K562 (cell line): ENCODE results near the gene SLC17A9. TPM values are rescaled to one million over a fixed set of nuclear protein-coding genes. Genes with fewer than 3 reads are reported as not detected.

Experiments
- ATF7 ChIP-seq: fragments of 450-650 bp; IDR thresholded peaks from 2 replicates; pipeline ENCODE4 v1.7.1; 2014; ENCODE audit warnings: mild to moderate bottlenecking, moderate library complexity
- BCOR ChIP-seq: fragments of 450-650 bp; IDR thresholded peaks from 2 replicates; pipeline ENCODE4 v1.6.1; 2016
- CBX3 ChIP-seq, 2 experiments: IDR thresholded peaks; 1 replicate in 1 of 2; 2 replicates in 1 of 2; pipeline ENCODE4 v1.6.1; 2012; ENCODE audit warnings: inconsistent platforms in 2 of 2, low read length in 2 of 2, borderline replicate concordance in 1 of 2, control low read depth in 1 of 2
- CCNT2 ChIP-seq: IDR thresholded peaks from 2 replicates; pipeline ENCODE4 v1.6.1; 2011; ENCODE audit warnings: borderline replicate concordance, low read depth, mild to moderate bottlenecking, moderate library complexity, mixed read lengths, low read length; ENCODE audit not compliant: insufficient read length; ENCODE audit errors: extremely low read depth
- CREM ChIP-seq: IDR thresholded peaks from 2 replicates; pipeline ENCODE4 v1.6.1; 2014; ENCODE audit warnings: antibody characterized with exemption, low read depth
- MBD2 ChIP-seq: sonication (generic); IDR thresholded peaks from 2 replicates; pipeline ENCODE4 v1.6.1; 2016; ENCODE audit warnings: low read depth, borderline replicate concordance
- NEUROD1 ChIP-seq: fragments of 150-350 bp; IDR thresholded peaks from 2 replicates; pipeline ENCODE4 v1.6.1; 2014; ENCODE audit warnings: borderline replicate concordance, low read length, low read depth; ENCODE audit not compliant: partially characterized antibody
- PRMT5 ChIP-seq: sonication (generic); formaldehyde crosslinking; IDR thresholded peaks from 2 replicates; pipeline ENCODE4 v1.5.0; 2020; ENCODE audit warnings: missing genetic modification reagents
- RB1 ChIP-seq: fragments of 450-650 bp; IDR thresholded peaks from 2 replicates; pipeline ENCODE4 v1.6.1; 2017; ENCODE audit warnings: low read depth, mild to moderate bottlenecking
- RNF2 ChIP-seq: sonication (generic); IDR thresholded peaks from 2 replicates; pipeline ENCODE4 v1.6.1; 2016
- SLC30A9 ChIP-seq: fragments of 250-450 bp; sonication (Bioruptor Pico); IDR thresholded peaks from 2 replicates; pipeline ENCODE4 v1.8.0; 2022; ENCODE audit warnings: mild to moderate bottlenecking, moderate library complexity
- TARDBP ChIP-seq: fragments of 450-650 bp; IDR thresholded peaks from 2 replicates; pipeline ENCODE4 v1.6.1; 2016
- ZNF586 ChIP-seq: fragments of 450-650 bp; formaldehyde crosslinking; conservative IDR thresholded peaks from 2 replicates; pipeline ENCODE4 v1.4.0; 2020; ENCODE audit warnings: mild to moderate bottlenecking, moderate library complexity
- ZNF79 ChIP-seq: fragments of 250-450 bp; sonication (Bioruptor Pico); IDR thresholded peaks from 2 replicates; pipeline ENCODE4 v1.4.0; 2020; ENCODE audit warnings: low read depth, mild to moderate bottlenecking, moderate library complexity
- polyA plus RNA-seq, 8 experiments: library from polyadenylated mRNA; depleted of rRNA in 4 of 8; stranded (reverse) in 5 of 8; unstranded in 3 of 8; fragments of >200 nt; fragmentation: Nextera tagmentation in 2 of 8; fragmentation: Illumina TruSeq in 1 of 8; extraction: Ambion mirVana in 2 of 8; extraction: Trizol in 1 of 8; gene quantifications; 2 replicates each; pipeline versions ENCODE4 v1.2.1 to v1.2.3, GENCODE V29; 2011 to 2014; ENCODE audit warnings: inconsistent platforms in 1 of 8, missing spikeins in 1 of 8
- total RNA-seq, 7 experiments: library from RNA; depleted of rRNA in 6 of 7; stranded (reverse); fragments of >200 nt in 6 of 7; fragmentation: Illumina TruSeq in 2 of 7; extraction: Trizol in 2 of 7; gene quantifications; 2 replicates each; pipeline versions ENCODE4 v1.2.1 to v1.2.3, GENCODE V29; 2011 to 2021; ENCODE audit warnings: low replicate concordance in 1 of 7
- TF ChIP-seq, protein P1 (sequence below): fragments of 450-650 bp; formaldehyde crosslinking; IDR thresholded peaks from 2 replicates; pipeline ENCODE4 v1.4.0; 2022; ENCODE audit warnings: missing genetic modification characterization
- TF ChIP-seq, protein P2 (sequence below): sonication (generic); formaldehyde crosslinking; IDR thresholded peaks from 2 replicates; pipeline ENCODE4 v1.8.0; 2022; ENCODE audit warnings: missing genetic modification reagents, mild to moderate bottlenecking, moderate library complexity, borderline replicate concordance
- TF ChIP-seq, protein P3 (sequence below): fragments of 250-450 bp; sonication (Bioruptor Pico); IDR thresholded peaks from 2 replicates; pipeline ENCODE4 v1.8.0; 2021; ENCODE audit warnings: mild to moderate bottlenecking, moderate library complexity
- TF ChIP-seq, protein P4 (sequence below): fragments of 250-450 bp; sonication (Bioruptor Pico); IDR thresholded peaks from 2 replicates; pipeline ENCODE4 v1.4.0; 2020; ENCODE audit warnings: mild to moderate bottlenecking, moderate library complexity
- TF ChIP-seq, protein P5 (sequence below): fragments of 450-650 bp; formaldehyde crosslinking; IDR thresholded peaks from 2 replicates; pipeline ENCODE4 v1.4.0; 2020; ENCODE audit warnings: mild to moderate bottlenecking

The SLC17A9 gene
- total and polyA plus RNA-seq, 9 of the 15 experiments (the other 6 are each of a cell fraction or from before 2014, with no cell fraction given) = 0.04 to 0.31 TPM; not detected in 7

DNA sequence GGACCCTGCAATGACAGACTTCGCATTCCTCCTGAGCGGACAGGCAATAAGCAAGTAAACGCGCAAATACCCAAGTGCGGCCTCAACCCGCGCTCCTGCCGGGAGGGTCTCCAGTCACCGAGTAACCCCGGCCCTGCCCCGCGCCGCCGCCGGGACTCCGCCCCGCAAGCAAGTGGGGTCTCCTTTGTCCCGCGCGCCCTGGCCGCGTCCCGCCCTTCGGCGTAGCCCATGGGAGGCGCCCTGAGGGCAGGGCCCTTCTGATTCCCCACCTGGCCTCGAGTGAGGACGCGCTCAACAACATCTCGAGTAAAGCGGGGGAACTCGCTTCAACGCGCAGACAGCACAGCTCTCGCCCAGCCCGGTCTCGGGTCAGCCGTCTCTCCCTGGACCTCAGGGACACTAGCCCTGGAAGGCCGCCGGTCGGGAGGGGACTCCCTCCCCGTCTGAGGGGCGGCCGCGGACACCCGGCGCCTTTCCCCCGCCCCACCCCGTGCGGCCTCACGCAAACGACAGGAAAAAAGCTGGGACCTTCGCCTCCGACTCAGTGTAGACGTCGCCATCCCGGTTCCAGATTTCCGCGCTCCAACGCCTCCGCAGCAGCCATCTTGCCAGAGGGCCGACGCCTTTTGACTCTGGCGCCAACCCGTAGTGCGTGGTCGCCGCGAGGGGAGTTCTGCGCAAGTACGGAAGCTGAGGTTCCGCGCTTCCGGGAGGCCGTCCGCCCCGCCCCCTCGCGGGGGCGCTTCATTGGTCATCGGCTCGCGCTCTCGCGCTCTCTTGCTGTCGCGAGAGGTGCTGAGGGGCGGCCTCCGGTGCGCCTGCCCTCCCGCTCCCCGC lies 15.0 kb upstream of the SLC17A9 start (continued):
- TF ChIP-seq CREM = peak; percentile 88
- TF ChIP-seq, protein P1, sequence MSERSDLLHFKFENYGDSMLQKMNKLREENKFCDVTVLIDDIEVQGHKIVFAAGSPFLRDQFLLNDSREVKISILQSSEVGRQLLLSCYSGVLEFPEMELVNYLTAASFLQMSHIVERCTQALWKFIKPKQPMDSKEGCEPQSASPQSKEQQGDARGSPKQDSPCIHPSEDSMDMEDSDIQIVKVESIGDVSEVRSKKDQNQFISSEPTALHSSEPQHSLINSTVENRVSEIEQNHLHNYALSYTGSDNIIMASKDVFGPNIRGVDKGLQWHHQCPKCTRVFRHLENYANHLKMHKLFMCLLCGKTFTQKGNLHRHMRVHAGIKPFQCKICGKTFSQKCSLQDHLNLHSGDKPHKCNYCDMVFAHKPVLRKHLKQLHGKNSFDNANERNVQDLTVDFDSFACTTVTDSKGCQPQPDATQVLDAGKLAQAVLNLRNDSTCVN (CRISPR knock-in tag) = no peak
- no peak for TF ChIP-seq ZNF79
- peak in 1 of 2 experiments; percentile 76; a peak in 1 of 3 replicates for TF ChIP-seq CBX3 (IDR thresholded peaks at IDR 0.05; ENCODE audit: borderline replicate concordance in 1 of 2, low read length in 2 of 2)
- TF ChIP-seq BCOR = 0 out of 2 replicates have a peak, but pooled peaks have one; percentile 49
- peak; percentile 65 for TF ChIP-seq MBD2
- TF ChIP-seq, protein P2, sequence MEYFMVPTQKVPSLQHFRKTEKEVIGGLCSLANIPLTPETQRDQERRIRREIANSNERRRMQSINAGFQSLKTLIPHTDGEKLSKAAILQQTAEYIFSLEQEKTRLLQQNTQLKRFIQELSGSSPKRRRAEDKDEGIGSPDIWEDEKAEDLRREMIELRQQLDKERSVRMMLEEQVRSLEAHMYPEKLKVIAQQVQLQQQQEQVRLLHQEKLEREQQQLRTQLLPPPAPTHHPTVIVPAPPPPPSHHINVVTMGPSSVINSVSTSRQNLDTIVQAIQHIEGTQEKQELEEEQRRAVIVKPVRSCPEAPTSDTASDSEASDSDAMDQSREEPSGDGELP (CRISPR knock-in tag) = peak; percentile 80; the same call in 1 of the 2 replicates
- no peak for TF ChIP-seq PRMT5 (CRISPR knock-in tag)
- TF ChIP-seq ATF7 = peak; percentile 44; the same call in 1 of the 2 replicates
- peak; percentile 90 for TF ChIP-seq NEUROD1
- TF ChIP-seq CCNT2 = peak; percentile 60
- no peak for TF ChIP-seq ZNF586 (CRISPR knock-in tag)
- TF ChIP-seq, protein P3, sequence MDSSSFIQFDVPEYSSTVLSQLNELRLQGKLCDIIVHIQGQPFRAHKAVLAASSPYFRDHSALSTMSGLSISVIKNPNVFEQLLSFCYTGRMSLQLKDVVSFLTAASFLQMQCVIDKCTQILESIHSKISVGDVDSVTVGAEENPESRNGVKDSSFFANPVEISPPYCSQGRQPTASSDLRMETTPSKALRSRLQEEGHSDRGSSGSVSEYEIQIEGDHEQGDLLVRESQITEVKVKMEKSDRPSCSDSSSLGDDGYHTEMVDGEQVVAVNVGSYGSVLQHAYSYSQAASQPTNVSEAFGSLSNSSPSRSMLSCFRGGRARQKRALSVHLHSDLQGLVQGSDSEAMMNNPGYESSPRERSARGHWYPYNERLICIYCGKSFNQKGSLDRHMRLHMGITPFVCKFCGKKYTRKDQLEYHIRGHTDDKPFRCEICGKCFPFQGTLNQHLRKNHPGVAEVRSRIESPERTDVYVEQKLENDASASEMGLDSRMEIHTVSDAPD = no peak
- peak; percentile 42; the same call in 1 of the 2 replicates for TF ChIP-seq RB1
- TF ChIP-seq SLC30A9 = no peak
- TF ChIP-seq, protein P4, sequence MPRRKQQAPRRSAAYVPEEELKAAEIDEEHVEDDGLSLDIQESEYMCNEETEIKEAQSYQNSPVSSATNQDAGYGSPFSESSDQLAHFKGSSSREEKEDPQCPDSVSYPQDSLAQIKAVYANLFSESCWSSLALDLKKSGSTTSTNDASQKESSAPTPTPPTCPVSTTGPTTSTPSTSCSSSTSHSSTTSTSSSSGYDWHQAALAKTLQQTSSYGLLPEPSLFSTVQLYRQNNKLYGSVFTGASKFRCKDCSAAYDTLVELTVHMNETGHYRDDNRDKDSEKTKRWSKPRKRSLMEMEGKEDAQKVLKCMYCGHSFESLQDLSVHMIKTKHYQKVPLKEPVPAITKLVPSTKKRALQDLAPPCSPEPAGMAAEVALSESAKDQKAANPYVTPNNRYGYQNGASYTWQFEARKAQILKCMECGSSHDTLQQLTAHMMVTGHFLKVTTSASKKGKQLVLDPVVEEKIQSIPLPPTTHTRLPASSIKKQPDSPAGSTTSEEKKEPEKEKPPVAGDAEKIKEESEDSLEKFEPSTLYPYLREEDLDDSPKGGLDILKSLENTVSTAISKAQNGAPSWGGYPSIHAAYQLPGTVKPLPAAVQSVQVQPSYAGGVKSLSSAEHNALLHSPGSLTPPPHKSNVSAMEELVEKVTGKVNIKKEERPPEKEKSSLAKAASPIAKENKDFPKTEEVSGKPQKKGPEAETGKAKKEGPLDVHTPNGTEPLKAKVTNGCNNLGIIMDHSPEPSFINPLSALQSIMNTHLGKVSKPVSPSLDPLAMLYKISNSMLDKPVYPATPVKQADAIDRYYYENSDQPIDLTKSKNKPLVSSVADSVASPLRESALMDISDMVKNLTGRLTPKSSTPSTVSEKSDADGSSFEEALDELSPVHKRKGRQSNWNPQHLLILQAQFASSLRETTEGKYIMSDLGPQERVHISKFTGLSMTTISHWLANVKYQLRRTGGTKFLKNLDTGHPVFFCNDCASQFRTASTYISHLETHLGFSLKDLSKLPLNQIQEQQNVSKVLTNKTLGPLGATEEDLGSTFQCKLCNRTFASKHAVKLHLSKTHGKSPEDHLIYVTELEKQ (CRISPR knock-in tag) = no peak
- peak; percentile 73 for TF ChIP-seq RNF2
- TF ChIP-seq TARDBP = no peak
- TF ChIP-seq, protein P5, sequence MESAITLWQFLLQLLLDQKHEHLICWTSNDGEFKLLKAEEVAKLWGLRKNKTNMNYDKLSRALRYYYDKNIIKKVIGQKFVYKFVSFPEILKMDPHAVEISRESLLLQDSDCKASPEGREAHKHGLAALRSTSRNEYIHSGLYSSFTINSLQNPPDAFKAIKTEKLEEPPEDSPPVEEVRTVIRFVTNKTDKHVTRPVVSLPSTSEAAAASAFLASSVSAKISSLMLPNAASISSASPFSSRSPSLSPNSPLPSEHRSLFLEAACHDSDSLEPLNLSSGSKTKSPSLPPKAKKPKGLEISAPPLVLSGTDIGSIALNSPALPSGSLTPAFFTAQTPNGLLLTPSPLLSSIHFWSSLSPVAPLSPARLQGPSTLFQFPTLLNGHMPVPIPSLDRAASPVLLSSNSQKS (CRISPR knock-in tag) = no peak
